GM21786 (cell line): ENCODE results near the gene ADGRA1.

Experiments used
- ATAC-seq: cut with Tn5 transposase; IDR thresholded peaks from one replicate; pipeline ENCODE4 v1.9.1; 2021; ENCODE audit not compliant: unreplicated experiment

Gene ADGRA1

DNA sequence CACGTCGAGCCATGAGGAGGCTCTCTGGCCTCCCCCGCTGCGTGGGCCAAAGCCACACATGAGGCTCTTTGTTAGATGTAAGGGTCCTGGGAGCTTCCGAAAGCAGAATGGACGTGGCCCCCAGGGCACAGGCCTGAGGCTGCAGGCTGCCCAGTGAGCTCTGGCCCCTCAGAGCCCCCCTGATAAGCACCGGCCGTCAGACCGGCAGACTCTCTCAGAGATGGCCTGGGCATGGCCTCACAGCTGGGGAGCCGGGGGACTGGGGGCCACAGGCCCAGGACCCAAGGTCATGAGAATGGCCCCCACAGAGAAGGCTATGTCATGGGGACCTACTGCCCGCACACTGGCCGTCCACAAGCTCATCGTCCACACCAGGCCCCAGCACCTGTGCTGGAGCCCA is 31.7 kb upstream of the ADGRA1 start:
- no peak for ATAC-seq

DNA sequence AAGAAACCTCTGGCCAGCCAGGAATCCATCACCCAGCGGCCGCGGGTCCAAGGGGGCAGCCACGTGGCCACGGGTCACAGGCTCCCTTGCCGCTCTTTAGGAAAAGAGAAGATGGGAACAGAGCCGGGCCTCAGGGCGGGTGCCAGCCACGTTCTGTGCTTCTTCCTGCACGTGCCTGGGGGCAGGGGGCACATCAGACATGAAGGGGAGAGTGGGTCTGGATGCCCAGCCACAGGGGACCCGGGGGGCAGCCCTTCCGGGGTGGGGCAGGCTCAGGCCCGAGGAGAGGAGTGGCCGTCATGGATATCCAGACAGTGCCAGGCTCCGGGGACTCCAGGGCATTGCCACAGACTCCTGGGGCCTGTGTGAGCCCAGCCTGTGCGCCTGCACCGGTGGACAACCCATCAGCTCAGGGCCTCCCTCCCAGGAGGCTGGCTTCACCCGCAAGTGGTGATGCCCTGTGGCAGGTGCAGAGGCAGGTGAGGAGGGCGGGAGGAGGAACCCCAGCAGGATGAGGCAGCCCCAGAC is 31.0 kb upstream of the ADGRA1 start:
- no peak for ATAC-seq

DNA sequence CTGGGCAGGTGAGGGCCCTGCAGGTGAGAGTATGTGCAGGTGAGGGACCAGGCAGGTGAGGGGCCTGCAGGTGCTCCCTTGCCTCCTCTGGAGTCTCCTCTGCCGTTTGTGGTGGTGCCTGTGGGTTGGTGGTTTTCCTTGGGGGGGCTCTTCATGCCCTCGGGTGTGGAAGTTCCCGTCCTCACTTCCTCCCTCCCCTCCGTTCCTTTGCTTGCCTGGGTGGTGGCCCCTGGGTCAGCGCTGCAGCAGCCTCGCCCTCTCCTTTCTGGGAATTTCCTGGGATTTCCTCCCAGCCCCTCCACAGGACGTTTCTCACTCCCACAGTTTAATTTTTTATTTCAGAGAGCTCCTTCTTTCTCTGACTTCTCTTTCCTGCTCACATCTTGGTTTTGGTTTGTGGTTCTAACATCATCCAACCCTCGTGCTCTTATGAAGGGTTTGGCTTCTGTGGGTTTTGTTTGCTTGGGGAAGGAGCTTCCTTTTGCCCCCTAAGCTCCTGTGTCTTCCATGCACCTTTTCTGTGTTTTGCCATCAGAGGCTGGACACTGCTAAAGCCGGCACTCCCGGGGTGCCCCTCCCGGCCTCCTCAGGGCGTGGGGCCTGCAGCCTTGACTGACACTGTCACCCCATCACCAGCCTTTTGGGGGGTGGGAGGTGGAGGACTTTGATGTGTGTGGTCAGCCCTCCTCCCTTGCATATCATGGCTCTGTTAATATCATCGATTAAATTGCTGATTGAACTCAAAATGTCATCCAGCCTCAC is 29.2 kb upstream of the ADGRA1 start:
- no peak for ATAC-seq

DNA sequence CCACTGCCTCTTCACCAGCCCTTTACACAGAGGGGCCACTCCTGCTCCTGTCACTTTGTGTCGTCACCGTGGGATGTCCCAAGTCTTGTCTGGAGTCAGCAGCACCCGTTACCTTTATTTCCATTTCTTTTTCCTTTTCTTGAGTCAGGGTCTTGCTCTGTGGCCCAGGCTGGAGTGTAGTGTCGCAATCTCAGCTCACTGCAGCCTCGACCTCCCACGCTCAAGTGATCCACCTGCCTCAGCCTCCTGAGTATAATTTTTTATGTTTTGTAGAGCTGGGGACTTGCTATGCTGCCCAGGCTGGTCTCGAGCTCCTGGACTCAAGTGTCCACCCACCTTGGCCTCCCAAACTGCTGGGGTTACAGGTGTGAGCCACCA is 28.6 kb upstream of the ADGRA1 start:
- ATAC-seq: no peak

DNA sequence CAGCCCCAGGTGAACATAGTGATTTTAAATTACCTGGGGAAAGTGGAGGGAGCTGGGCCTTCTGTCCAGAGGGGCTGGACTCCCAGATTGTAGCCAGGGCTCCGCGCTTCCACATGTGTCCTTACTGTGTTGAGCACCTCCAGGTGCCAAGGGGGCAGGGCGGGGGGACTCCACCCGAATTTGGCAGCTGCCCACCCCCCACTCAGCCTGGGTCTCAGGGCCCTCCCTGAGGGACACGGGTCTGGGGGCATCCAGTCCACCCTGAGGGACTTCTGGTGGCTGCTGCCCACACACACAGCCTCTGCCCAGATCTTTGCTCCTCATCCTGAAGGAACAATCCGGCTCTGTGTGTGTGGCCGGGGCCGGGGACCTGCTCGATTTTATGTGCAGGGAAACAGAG is 28.2 kb upstream of the ADGRA1 start:
- ATAC-seq: no peak

DNA sequence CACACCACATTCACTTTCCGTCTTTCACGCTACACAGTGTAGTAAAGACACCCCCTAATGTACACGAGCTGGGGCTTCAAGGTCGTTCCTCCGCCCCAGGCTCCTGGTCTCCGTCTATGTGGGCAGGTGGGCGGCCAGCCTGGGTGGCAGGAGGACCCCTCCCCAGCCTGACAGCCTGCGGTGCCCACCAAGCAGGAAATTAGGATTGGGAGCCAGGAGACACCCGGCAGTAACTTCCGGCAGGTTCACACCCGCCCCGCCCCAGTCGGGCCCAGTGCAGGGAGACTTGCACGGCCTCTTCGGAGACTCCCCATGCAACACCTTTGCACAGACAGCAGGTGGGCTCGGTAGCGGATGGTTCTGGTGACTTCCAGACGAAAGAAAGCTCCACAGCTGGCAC is 27.7 kb upstream of the ADGRA1 start:
- ATAC-seq: no peak

DNA sequence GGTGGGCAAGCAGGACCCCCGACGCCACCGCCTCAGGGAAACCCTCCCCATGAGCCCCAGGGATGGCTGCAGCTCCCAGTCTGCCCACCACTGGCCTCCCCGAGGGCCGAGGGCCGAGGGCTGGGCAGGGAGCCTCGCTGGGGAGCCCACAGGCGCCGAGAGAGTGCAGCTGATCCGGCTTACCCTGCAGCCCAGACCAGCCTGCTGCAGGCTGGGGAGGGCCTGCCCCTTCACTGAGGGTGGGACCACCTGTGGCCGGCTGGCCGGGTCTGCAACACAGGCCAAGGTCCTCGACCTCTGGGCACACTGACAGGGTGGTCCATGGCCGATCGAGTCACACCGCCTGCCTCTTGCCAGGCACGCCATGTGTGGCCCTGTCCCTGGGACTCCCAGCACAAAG is 27.3 kb upstream of the ADGRA1 start:
- ATAC-seq: no peak

DNA sequence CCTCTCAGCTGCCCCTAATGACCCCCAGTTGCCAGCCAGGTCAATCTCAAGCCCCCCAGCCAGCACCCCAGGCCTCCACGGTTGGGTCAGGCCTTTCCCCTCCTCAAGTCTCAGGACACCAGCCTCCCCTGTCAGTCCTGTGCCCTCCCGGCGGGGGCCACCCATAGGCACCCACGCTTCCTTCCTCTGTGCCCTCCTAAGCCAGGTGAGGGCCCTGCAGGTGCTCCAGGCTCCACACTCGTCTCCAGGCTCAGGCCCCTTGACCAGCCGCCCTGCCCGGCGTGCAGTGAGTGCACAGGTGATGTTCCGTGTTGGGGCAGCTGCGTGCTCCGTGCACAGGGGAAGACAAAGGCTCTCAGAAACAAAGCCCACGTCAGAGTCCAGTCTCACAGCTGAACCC is 26.8 kb upstream of the ADGRA1 start:
- no peak for ATAC-seq

DNA sequence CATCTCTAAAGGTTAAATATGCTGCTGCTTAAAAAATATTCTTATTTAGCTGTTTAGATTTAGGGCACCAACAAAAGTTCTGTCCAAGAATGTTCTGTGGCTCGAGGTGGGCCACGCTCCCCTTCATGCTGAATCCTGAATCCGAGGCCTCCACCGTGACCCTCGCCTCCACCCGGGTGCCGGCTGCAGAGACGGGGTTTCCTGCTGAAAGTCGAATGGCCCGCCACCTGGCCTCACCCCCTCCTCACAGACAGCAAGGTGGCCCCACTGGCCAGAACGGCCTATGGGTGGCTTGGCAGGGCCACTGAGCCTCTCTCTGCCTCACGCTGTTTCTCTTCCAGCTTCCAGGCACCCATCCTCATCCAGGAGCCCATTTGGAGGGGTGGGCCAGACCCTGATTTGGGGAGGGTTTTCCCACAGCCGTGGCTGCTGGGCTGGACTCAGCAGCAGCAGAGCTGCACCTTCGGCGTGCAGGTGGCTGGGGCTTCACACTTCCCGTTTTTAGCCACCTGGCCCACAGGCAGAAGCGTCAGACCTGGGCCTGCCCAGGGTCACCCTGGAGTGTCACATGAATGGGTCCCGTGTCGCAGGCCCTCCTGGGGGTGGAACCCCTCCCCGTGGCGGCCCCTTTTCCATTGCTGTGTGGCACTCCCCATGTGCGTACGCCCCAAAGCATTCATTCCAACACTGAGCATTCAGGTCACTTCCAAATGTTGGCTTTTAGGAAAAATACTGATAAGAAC is 26.3 kb upstream of the ADGRA1 start:
- ATAC-seq: no peak

DNA sequence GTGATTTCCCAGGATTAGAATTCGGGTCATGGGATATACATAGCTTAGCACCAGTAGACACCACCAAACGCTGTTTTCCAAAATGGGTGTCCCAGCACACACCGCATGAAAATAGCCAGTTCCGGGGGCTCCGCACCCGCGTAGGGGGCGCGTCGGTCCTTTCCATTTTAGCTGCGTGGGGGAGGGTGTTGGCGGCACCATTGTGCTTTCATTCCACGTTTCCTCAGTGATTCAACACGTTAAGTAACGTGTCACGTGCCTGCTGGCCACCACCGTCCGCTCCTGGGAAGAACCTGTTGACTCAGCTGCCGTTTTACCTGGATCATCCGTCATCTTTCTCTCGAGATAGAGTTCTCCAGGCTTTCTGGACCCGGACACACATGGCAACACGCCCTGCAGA is 25.6 kb upstream of the ADGRA1 start:
- no peak for ATAC-seq

DNA sequence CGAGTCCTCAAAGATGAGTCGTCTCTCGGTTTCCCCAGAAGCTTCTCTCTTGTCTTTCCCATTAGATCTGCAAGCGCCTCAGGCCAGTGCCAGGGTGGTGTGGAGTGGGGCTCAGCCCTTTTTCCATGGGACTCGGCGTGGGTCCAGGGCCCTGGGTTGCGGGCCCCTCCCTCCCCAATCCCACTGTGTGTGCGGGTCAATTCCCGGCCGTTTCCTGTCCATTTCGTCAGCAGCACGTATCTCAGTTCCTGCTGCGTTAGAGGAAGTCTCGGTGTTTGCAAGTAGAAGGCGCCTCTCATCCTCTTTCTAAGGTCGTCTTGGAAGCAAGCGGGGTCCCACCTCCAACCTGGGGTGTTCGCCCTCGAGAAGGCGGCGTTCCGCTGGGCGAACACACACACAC is 25.1 kb upstream of the ADGRA1 start:
- ATAC-seq: no peak

DNA sequence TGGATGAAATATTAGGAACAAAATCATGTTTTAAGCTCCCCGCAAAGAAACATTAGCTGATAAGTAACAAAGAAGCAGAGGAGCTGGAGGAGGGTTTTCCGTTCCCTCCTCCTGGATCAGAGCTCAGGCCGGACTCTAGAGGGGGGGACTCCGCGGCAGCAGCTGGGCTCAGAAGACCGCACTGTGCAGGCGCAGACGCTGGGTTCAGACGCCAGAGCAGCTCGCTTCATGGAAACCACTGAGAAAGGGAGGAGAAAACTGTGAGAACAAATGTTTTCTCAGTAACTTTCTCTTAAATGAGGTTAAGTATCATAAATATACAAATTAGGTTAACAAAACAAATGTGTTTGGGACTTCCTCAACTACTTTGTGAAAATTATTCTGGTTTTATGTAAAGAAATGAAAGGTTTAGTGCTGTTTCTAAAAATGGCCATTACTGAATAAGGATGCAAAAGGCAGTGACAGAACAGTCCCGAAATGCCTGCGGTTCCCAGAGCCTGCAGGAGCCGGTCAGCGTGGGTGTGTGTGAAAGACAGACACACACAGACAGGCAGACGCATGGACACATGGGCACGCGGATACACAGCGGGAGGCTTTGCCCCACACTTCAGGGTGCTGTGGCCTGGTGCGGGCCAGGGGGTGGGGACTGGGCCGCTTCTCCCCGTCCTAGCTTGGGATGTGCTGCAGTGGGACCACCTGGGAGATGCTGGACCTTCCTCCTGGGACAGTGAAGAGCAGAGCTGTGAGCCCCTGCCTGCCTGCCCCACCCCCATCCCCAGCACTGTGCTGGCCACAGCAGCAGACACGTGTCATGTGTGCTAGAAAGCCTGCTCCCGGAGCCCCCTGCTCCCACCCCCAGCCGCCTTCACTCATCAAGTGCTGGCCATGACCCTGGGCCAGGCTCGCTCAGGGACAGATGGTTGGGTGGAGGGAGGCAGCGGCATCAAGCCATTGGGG is 20.3 kb upstream of the ADGRA1 start:
- ATAC-seq: no peak

DNA sequence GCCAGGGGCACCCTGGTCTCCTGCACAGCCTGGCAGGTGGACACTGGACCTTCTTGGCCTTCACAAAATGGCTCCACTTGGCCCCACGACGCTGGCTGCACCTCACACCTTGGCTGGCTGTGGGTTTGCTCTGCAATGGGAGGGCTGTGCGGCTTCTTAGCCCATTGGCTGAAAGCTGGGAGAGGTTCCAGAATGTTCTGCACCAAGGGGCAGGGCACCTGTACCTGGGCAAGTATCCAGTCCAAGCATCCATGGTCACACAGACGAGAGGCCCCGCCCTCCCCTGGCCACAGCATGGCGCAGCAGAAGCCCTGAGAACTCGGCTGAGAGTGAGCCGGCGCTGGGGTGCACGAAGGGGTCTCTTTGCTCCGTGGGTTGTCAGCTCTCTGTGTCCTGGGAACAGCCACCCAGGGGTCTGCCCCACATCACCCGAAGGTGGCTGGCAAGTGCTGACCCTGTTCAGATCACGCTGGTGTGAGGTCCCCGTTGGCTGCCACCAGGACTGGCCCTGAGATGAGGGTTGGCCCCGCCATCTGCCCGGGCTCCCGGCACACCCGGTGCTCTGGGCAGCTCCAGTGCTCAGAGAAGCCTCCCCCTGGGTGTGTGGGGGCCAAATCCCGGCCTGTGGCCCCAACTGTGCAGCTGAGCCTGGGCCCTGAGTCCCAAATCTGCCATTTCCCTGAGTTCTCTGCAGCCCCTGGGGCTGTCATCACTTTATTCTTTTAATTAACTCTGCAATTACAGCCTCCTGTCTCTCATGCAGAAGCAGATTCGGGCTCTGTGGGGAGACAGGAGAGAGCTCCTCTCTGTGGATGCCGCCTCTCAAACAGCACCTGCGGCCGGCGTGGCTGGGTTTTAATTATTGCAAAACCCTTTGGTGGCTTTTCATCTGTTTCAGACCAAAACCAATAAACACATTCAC is 19.4 kb upstream of the ADGRA1 start:
- ATAC-seq: no peak

DNA sequence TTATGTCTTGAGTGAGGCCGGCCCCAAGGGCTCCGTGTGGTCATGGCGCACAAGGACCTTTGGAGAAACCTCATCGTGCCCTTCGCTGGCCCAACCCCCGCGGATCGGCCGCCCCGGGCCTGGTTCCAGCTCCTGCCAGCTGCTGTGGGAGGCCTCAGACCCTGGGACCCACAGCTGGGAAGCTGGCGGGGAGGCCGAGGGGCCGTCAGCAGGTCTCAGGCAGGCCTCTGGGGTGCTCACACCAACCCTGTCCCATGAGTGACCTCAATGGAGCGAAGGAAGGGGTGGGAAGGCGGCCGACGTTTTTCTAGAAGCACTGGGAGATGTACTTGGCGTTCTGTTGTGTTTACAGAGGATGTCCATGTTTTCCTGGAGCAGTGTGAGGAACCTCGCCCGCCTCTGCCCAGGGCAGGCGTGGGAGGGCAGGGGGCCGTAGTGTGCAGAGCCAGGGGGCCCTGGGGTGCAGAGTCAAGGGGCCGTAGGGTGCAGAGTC is 18.6 kb upstream of the ADGRA1 start:
- ATAC-seq: no peak

DNA sequence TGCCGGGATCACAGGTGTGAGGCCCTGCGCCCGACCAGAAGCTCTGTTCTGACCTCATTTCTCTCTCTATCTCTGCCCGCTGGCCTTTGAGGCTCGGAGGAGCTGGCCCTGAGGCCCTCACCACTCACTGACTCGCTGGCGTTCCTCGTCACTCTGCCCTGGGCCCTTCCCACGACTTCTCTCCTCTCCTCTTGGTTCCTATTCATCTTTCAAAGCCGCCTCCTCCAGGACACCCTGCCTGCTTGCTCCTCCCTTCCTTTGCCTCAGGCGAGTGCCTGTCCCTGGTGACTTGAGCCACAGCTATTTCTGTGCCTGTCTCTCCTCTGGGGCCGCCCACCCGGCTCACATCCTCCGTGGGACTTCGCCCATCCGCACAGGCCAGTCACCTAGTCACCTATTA is 17.3 kb upstream of the ADGRA1 start:
- no peak for ATAC-seq

DNA sequence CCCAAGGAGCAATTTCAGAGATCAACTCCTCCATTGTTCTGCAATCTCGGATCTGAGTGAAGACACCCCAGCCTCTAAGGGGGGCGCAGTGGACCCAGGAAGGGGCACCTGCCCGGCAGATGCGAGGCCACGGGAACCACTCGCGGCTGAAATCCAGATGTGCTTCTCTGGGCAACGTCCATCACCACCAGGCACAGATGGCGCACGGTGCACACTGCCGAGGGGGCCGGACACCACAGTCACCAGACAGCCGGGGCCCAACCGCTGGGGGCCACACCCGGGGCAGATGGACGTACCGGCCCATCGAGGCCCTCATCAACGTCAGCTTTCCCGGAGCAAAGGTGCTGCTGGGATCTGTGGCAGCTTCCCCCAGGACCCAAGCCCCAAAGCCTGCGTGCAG is 16.9 kb upstream of the ADGRA1 start:
- no peak for ATAC-seq

DNA sequence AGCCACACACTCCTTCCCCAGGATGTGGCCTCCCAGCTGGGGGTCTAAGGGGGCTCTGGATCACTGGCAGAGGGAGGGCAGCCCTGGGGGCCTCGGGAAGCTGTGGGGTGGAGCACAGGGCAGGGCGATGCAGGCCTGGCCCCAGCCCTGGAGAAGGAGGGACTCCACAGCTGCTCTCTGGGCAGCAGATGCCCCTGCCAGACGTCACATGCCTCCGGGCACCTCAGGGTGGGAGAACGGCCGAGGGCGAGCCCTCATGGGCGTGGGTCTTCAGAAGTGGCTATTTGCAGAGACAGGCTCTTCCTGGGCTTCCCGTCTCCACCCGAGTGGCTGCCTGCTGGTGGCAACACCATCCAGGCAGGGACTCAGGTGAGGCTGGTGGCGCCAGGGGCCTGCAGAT is 16.0 kb upstream of the ADGRA1 start:
- no peak for ATAC-seq

DNA sequence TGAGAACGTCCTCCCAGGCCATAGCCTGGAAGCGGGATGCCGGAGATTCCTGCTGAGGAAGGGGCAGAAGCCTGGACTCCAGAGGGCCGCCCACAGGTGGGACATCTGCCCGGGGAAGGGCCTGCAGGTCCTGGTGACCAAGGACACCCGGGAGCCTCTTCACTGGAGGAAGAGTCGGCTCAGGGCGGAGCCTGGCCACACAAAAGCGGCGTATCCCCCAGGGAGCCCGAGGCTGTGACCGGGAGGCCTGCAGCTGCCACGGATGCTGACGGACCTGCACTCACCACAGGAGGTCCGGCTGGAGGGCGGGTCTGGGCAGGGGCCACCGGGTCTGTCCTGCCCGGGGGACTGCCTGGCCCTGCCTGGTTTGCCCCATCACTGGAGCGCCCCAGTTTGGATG is 15.5 kb upstream of the ADGRA1 start:
- ATAC-seq: no peak

DNA sequence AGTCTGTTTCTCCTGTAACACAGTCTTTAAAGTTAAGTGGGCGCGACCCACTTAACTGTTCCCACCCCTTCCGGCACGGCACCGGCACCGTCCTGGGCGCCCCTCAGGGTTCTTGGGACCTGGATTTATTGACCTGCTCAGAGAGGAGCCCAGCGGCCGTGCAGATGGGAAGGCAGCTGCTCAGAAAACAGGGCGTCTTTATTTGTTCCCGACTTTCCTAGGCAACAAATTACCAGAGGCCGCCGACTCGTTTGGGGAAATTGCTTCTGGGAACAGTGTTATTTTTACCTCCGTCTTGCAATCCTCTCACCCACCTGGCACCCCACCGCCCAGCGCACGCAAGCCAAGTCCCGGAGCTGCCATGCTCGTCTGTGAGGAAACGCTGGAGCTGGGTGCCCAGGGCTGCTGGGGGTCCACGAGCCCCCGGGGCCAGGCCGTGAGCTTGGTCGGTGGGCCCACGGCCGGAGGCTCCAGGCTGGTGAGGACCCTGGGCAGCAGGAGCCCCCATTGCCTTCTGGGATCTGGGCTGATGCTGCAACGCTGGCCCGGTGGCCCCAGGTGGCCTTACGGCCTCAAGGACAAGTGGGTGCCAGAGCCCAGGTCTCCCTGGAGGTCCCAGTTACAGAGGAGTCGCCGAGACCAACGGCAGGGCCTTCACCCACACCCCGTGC is 14.9 kb upstream of the ADGRA1 start:
- ATAC-seq: no peak
